ENCODE measurements around the gene SPAG5. TPM values are rescaled to one million over a fixed set of nuclear protein-coding genes. Genes with fewer than 3 reads are reported as not detected.
A peak's percentile ranks its signal among the peaks of the same experiment; 100 is the strongest.

SPAG5 gene
- total RNA-seq, 2 donors from 2014 or later = 25.6 to 81.8 TPM

GRCh38 chr17:28549236-28550132 is 49.3 kb downstream of the SPAG5 start:
- Histone ChIP-seq H3K27ac (no peak overlapping the region), H3K36me3 (no peaks in the 10 kb centered on the region), H3K9ac (ENCODE audit: low read depth in 2 of 2, low read length in 2 of 2) (no peak overlapping the region), H3K9me3 (no peaks in the 10 kb centered on the region), H3K4me1 (no peaks in the 10 kb centered on the region), H3K27me3 (no peaks in the 10 kb centered on the region), H3K4me3 (no peak overlapping the region)
- no peak for TF ChIP-seq CTCF (IDR thresholded peaks at IDR 0.05)
- intact Hi-C loops (cut with DNase I) = loop anchor here (2.0 kb wide), 1 partner anchor 63 kb away; no protein-coding TSS in a partner anchor
- DNase-seq = no peak

- H3K27ac ChIP-seq = no peak overlapping the region
- no peaks in the 10 kb centered on the region for H3K27me3 ChIP-seq
- no peak overlapping the region for H3K9ac ChIP-seq (ENCODE audit: low read depth in 2 of 2, low read length in 2 of 2)
- no peak overlapping the region for H3K4me3 ChIP-seq
- peak; percentile 29 for TF ChIP-seq CTCF (IDR thresholded peaks at IDR 0.05)
- intact Hi-C loops (cut with DNase I) = loop anchor here (2.0 kb wide), 1 partner anchor 64 kb away; no protein-coding TSS in a partner anchor
- no peaks in the 10 kb centered on the region for H3K4me1 ChIP-seq
- no peaks in the 10 kb centered on the region for H3K9me3 ChIP-seq
- DNase-seq = no peak
- H3K36me3 ChIP-seq = no peaks in the 10 kb centered on the region
These were observed 50.3 kb downstream of the SPAG5 start for GRCh38 chr17:28548417-28549130.

GRCh38 chr17:28547623-28548416 is 51.0 kb downstream of the SPAG5 start:
- DNase-seq = peak; percentile 91
- H3K4me3 ChIP-seq = no peak overlapping the region
- intact Hi-C loops (cut with DNase I) = loop anchor here (2.0 kb wide), 1 partner anchor 65 kb away; no protein-coding TSS in a partner anchor
- no peaks in the 10 kb centered on the region for H3K27me3 ChIP-seq
- H3K9me3 ChIP-seq = no peaks in the 10 kb centered on the region
- H3K9ac ChIP-seq (ENCODE audit: low read depth in 2 of 2, low read length in 2 of 2) = peak overlapping the region in 1 of 2 donors; percentile 17
- no peaks in the 10 kb centered on the region for H3K36me3 ChIP-seq
- no peaks in the 10 kb centered on the region for H3K4me1 ChIP-seq
- TF ChIP-seq CTCF (IDR thresholded peaks at IDR 0.05) = peak; percentile 97
- H3K27ac ChIP-seq = peak overlapping the region; percentile 44

- H3K4me1 ChIP-seq = no peaks in the 10 kb centered on the region
- no peaks in the 10 kb centered on the region for H3K9me3 ChIP-seq
- intact Hi-C loops (cut with DNase I) = no loop called here
- H3K27ac ChIP-seq = no peak overlapping the region
- no peak for TF ChIP-seq CTCF (IDR thresholded peaks at IDR 0.05)
- no peak overlapping the region for H3K4me3 ChIP-seq
- H3K9ac ChIP-seq (ENCODE audit: low read depth in 2 of 2, low read length in 2 of 2) = no peak overlapping the region
- H3K36me3 ChIP-seq = no peaks in the 10 kb centered on the region
- no peaks in the 10 kb centered on the region for H3K27me3 ChIP-seq
- DNase-seq = no peak
These were observed 51.7 kb downstream of the SPAG5 start for GRCh38 chr17:28547096-28547622.

Measured in colonic mucosa (tissue), 4 donors.